K562 (cell line): Measurements from ENCODE around the gene SMIM3. TPM values are rescaled to one million over a fixed set of nuclear protein-coding genes. Genes with fewer than 3 reads are reported as not detected.

ENCODE experiments used
- CC2D1A ChIP-seq: fragments of 450-650 bp; IDR thresholded peaks from 2 replicates; pipeline ENCODE4 v1.6.1; 2017; ENCODE audit warnings: mild to moderate bottlenecking
- CHD7 ChIP-seq: fragments of 200-600 bp; sonication (generic); IDR thresholded peaks from one replicate; pipeline ENCODE4 v1.6.1; 2012; ENCODE audit warnings: mild to moderate bottlenecking, low read depth, low read length, inconsistent platforms
- CREB3 ChIP-seq: fragments of 450-650 bp; conservative IDR thresholded peaks from 2 replicates; pipeline ENCODE4 v1.6.1; 2016; ENCODE audit warnings: missing genetic modification characterization, low read depth, mild to moderate bottlenecking, missing compliant biosample characterization, moderate library complexity
- FOXA3 ChIP-seq, 2 experiments: fragments of 450-650 bp in 1 of 2; sonication (generic) in 1 of 2; formaldehyde crosslinking; IDR thresholded peaks in 1 of 2; conservative IDR thresholded peaks in 1 of 2; 2 replicates each; pipeline versions ENCODE4 v1.4.0 to v1.8.0; 2020 to 2022; ENCODE audit warnings: mild to moderate bottlenecking in 2 of 2, missing genetic modification reagents in 1 of 2
- RBFOX2 ChIP-seq: fragments of 200-400 bp; formaldehyde crosslinking; IDR thresholded peaks from 2 replicates; pipeline ENCODE4 v1.6.1; 2017; ENCODE audit warnings: low read depth, mild to moderate bottlenecking, low read length, moderate library complexity
- SNRNP70 ChIP-seq: fragments of 200-400 bp; formaldehyde crosslinking; optimal IDR thresholded peaks from 2 replicates; pipeline ENCODE3; 2017; ENCODE audit warnings: low read depth, low read length
- SREBF2 ChIP-seq: sonication (generic); formaldehyde crosslinking; IDR thresholded peaks from 2 replicates; pipeline ENCODE4 v1.4.0; 2020; ENCODE audit warnings: mild to moderate bottlenecking, missing genetic modification reagents
- U2AF2 ChIP-seq: fragments of 200-400 bp; formaldehyde crosslinking; optimal IDR thresholded peaks from 2 replicates; pipeline ENCODE3; 2017; ENCODE audit warnings: low read depth, mild to moderate bottlenecking, low read length
- ZNF384 ChIP-seq: IDR thresholded peaks from 2 replicates; pipeline ENCODE4 v1.6.1; 2012; ENCODE audit warnings: low read depth, low read length, improper control_type of control experiment
- polyA plus RNA-seq, 8 experiments: library from polyadenylated mRNA; depleted of rRNA in 4 of 8; stranded (reverse) in 5 of 8; unstranded in 3 of 8; fragments of >200 nt; fragmentation: Nextera tagmentation in 2 of 8; fragmentation: Illumina TruSeq in 1 of 8; extraction: Ambion mirVana in 2 of 8; extraction: Trizol in 1 of 8; gene quantifications; 2 replicates each; pipeline versions ENCODE4 v1.2.1 to v1.2.3, GENCODE V29; 2011 to 2014; ENCODE audit warnings: inconsistent platforms in 1 of 8, missing spikeins in 1 of 8
- total RNA-seq, 7 experiments: library from RNA; depleted of rRNA in 6 of 7; stranded (reverse); fragments of >200 nt in 6 of 7; fragmentation: Illumina TruSeq in 2 of 7; extraction: Trizol in 2 of 7; gene quantifications; 2 replicates each; pipeline versions ENCODE4 v1.2.1 to v1.2.3, GENCODE V29; 2011 to 2021; ENCODE audit warnings: low replicate concordance in 1 of 7
- TF ChIP-seq, protein P1 (sequence below): sonication (generic); formaldehyde crosslinking; IDR thresholded peaks from 2 replicates; pipeline ENCODE4 v1.8.0; 2022; ENCODE audit warnings: mild to moderate bottlenecking, missing genetic modification reagents

SMIM3 gene
- total and polyA plus RNA-seq, 9 of the 15 experiments (the other 6 are each of a cell fraction or from before 2014, with no cell fraction given), result 4.1 to 27.7 (median 13.6) TPM

DNA sequence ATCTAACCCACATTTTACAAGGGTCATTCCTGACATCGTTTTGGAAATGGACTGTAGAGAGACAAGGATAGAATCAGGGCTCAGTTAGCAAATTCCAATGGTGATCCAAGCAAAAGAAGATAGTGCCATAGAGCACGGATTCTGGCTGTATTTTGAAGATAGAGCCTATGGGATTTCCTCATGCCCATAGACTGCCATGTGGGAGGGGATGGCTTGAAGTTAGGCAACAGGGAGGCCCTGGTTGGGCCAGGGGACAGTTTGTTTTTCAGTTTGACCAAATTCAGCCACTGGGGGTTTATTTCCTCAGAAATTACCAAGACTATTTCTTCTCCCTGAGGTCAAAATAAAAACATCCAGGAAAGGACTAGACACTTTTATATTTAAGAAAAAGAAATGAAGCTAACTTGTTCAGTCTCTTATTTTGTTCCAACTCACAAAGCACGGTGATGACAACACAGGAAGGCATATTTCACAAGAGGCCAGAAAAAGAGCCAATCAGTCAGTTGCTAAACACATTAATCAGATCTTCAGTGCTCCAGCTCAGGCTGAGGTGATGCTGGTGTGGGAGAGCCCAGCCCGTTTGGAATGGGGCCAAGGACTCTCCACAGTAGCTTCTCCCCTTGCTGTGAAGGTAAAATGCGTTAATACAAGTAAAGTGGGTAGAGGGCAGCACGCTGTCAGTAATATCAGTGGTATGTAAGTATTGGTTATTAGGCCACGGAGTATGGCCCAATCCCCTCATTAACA lies 15.4 kb upstream of the SMIM3 start (continued):
- TF ChIP-seq, protein P1, sequence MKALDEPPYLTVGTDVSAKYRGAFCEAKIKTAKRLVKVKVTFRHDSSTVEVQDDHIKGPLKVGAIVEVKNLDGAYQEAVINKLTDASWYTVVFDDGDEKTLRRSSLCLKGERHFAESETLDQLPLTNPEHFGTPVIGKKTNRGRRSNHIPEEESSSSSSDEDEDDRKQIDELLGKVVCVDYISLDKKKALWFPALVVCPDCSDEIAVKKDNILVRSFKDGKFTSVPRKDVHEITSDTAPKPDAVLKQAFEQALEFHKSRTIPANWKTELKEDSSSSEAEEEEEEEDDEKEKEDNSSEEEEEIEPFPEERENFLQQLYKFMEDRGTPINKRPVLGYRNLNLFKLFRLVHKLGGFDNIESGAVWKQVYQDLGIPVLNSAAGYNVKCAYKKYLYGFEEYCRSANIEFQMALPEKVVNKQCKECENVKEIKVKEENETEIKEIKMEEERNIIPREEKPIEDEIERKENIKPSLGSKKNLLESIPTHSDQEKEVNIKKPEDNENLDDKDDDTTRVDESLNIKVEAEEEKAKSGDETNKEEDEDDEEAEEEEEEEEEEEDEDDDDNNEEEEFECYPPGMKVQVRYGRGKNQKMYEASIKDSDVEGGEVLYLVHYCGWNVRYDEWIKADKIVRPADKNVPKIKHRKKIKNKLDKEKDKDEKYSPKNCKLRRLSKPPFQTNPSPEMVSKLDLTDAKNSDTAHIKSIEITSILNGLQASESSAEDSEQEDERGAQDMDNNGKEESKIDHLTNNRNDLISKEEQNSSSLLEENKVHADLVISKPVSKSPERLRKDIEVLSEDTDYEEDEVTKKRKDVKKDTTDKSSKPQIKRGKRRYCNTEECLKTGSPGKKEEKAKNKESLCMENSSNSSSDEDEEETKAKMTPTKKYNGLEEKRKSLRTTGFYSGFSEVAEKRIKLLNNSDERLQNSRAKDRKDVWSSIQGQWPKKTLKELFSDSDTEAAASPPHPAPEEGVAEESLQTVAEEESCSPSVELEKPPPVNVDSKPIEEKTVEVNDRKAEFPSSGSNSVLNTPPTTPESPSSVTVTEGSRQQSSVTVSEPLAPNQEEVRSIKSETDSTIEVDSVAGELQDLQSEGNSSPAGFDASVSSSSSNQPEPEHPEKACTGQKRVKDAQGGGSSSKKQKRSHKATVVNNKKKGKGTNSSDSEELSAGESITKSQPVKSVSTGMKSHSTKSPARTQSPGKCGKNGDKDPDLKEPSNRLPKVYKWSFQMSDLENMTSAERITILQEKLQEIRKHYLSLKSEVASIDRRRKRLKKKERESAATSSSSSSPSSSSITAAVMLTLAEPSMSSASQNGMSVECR, result no peak
- TF ChIP-seq U2AF2, result no peak
- TF ChIP-seq FOXA3 (CRISPR knock-in tag; conservative IDR thresholded peaks at IDR 0.05 in 1 of 2, IDR thresholded peaks at IDR 0.05 in 1 of 2), result no peak
- TF ChIP-seq ZNF384, result no peak
- TF ChIP-seq SREBF2 (CRISPR knock-in tag), result no peak
- peak; percentile 38; the same call in 1 of the 2 replicates for TF ChIP-seq RBFOX2
- TF ChIP-seq SNRNP70, result no peak
- peak; percentile 84 for TF ChIP-seq CREB3 (tag)
- TF ChIP-seq CC2D1A, result peak; percentile 46; the same call in 1 of the 2 replicates
- TF ChIP-seq CHD7, result no peak
